GM12878 (cell line): ENCODE data around the gene STON2. TPM values are rescaled to one million over a fixed set of nuclear protein-coding genes. Genes with fewer than 3 reads are reported as not detected.

ENCODE experiments used
- ATAC-seq: fragments of 200-7000 bp; cut with Tn5 transposase; 3 replicates; pipeline ENCODE4 v1.9.1; 2020; ENCODE audit warnings: mild to moderate bottlenecking, moderate library complexity
- BruUV-seq: library from RNA; stranded (reverse); fragments of 400-500 nt; replicated peaks from 2 replicates; lab custom pipeline; 2021; lab: Mats Ljungman, UMichigan
- CTCF ChIA-PET: fragments of 300-600 bp; sonication (Branson Sonifier 250); formaldehyde crosslinking; extraction: SDS; loops from one replicate; lab custom pipeline; 2021; ENCODE audit warnings: inconsistent platforms; lab: Yijun Ruan, JAX
- POLR2A ChIA-PET: fragments of 350-600 bp; formaldehyde crosslinking; extraction: SDS; loops from one replicate; lab custom pipeline; 2021; ENCODE audit warnings: inconsistent platforms; lab: Charles Lee
- RAD21 ChIA-PET: fragments of 300-600 bp; sonication (Branson Sonifier 250); formaldehyde crosslinking; loops from one replicate; lab custom pipeline; 2023; ENCODE audit warnings: antibody characterized with exemption; ENCODE audit not compliant: unreplicated experiment; lab: Charles Lee
- SMC1A ChIA-PET: fragments of 300-600 bp; sonication (Branson Sonifier 250); formaldehyde crosslinking; loops from one replicate; lab custom pipeline; 2023; ENCODE audit not compliant: unreplicated experiment, uncharacterized antibody; lab: Charles Lee
- DNase-seq: peaks from one replicate; pipeline ENCODE4 v3.0.0-alpha.2; 2011; ENCODE audit warnings: low read depth, low spot score
- FAIRE-seq: peaks from 3 replicates; lab custom pipeline; 2011; peaks lifted over from hg19 to GRCh38; lab: Jason Lieb, UNC
- H2AFZ ChIP-seq: 2 replicates; pipeline ENCODE4 v1.6.0; 2011; ENCODE audit warnings: low read depth, low read length, control low read depth; ENCODE audit not compliant: control insufficient read depth
- H3K27ac ChIP-seq: 2 replicates; pipeline ENCODE4 v1.5.1; 2011; ENCODE audit warnings: control low read depth; ENCODE audit not compliant: control insufficient read depth, insufficient read depth
- H3K27me3 ChIP-seq, 2 experiments: replicated peaks in 1 of 2; 2 replicates each; pipeline versions ENCODE4 v1.6.0 to v1.6.1; 2011; ENCODE audit warnings: low read length in 1 of 2; ENCODE audit not compliant: control insufficient read depth in 2 of 2, insufficient read depth in 2 of 2
- H3K36me3 ChIP-seq, 2 experiments: 2 replicates each; pipeline ENCODE4 v1.5.1; 2011; ENCODE audit warnings: low read length in 1 of 2; ENCODE audit not compliant: control insufficient read depth in 2 of 2, insufficient read depth in 2 of 2
- H3K4me1 ChIP-seq: 2 replicates; pipeline ENCODE4 v1.6.1; 2011; ENCODE audit warnings: mild to moderate bottlenecking, low read length, moderate library complexity, mixed read lengths; ENCODE audit not compliant: control insufficient read depth, insufficient read depth
- H3K4me2 ChIP-seq: 2 replicates; pipeline ENCODE4 v1.6.0; 2011; ENCODE audit warnings: control low read depth; ENCODE audit not compliant: control insufficient read depth, insufficient read depth
- H3K4me3 ChIP-seq: fragments of 200-600 bp; sonication (generic); 2 replicates; pipeline ENCODE4 v1.5.1; 2016
- H3K79me2 ChIP-seq: 2 replicates; pipeline ENCODE4 v1.6.0; 2011; ENCODE audit warnings: low read length; ENCODE audit not compliant: control insufficient read depth, insufficient read depth
- H3K9ac ChIP-seq: 2 replicates; pipeline ENCODE4 v1.8.0; 2011; ENCODE audit warnings: low read length, control low read depth, mixed read lengths; ENCODE audit not compliant: control insufficient read depth, insufficient read depth
- H3K9me3 ChIP-seq: replicated peaks from 3 replicates; pipeline ENCODE4 v1.5.1; 2011; ENCODE audit warnings: mild to moderate bottlenecking, low read length; ENCODE audit not compliant: control insufficient read depth, insufficient read depth
- H4K20me1 ChIP-seq: 2 replicates; pipeline ENCODE4 v1.6.0; 2011; ENCODE audit not compliant: control insufficient read depth, insufficient read depth
- CHD1 ChIP-seq: IDR thresholded peaks from 2 replicates; pipeline ENCODE4 v1.6.1; 2012; ENCODE audit warnings: low read depth, low read length, improper control_type of control experiment
- GATAD2B ChIP-seq: fragments of 450-650 bp; conservative IDR thresholded peaks from 2 replicates; pipeline ENCODE4 v1.6.1; 2017; ENCODE audit warnings: low read depth, mild to moderate bottlenecking, moderate library complexity
- NBN ChIP-seq: fragments of 450-650 bp; IDR thresholded peaks from 2 replicates; pipeline ENCODE4 v1.6.1; 2016
- RUNX3 ChIP-seq: IDR thresholded peaks from 2 replicates; pipeline ENCODE4 v1.6.1; 2012; ENCODE audit warnings: low read length, inconsistent platforms
- SIN3A ChIP-seq: IDR thresholded peaks from 2 replicates; pipeline ENCODE4 v1.6.1; 2012; ENCODE audit warnings: low read depth, low read length, improper control_type of control experiment
- STAT1 ChIP-seq: fragments of 450-650 bp; conservative IDR thresholded peaks from 2 replicates; pipeline ENCODE4 v1.6.1; 2014; ENCODE audit warnings: antibody characterized with exemption, mild to moderate bottlenecking
- ZZZ3 ChIP-seq: IDR thresholded peaks from 2 replicates; pipeline ENCODE4 v1.6.1; 2011; ENCODE audit warnings: low read depth; ENCODE audit not compliant: control insufficient read depth, insufficient read length
- WGBS: methylation state at CpG from one replicate; pipeline ENCODE4 v1.1.6; 2016; ENCODE audit warnings: low lambda C conversion rate; ENCODE audit not compliant: insufficient replicate concordance, insufficient coverage; ENCODE audit errors: missing lambda C conversion rate; 5-methylcytosine and 5-hydroxymethylcytosine counted together
- in situ Hi-C: fragments of 300-500 bp; cut with MboI; formaldehyde crosslinking; loops from 9 replicates; pipeline ENCODE4 v1.14.3; 2018; ENCODE audit warnings: mixed read lengths
- intact Hi-C: fragments of 100-400 bp; cut with micrococcal nuclease; formaldehyde crosslinking; loops from one replicate; pipeline ENCODE4 v1.14.2; 2022; ENCODE audit not compliant: unreplicated experiment
- polyA plus RNA-seq, 11 experiments: library from polyadenylated mRNA; depleted of rRNA in 4 of 11; unstranded in 6 of 11; stranded (reverse) in 5 of 11; fragments of >200 nt; fragmentation: Nextera tagmentation in 4 of 11; fragmentation: Illumina TruSeq in 1 of 11; extraction: Ambion mirVana in 4 of 11; extraction: Trizol in 1 of 11; gene quantifications; 1 replicate in 1 of 11; 2 replicates in 10 of 11; pipeline versions ENCODE4 v1.2.1 to v1.2.3, GENCODE V29; 2011 to 2016; ENCODE audit warnings: inconsistent platforms in 2 of 11, missing spikeins in 2 of 11, low read depth in 1 of 11
- total RNA-seq, 4 experiments: library from RNA; depleted of rRNA in 3 of 4; stranded (reverse); fragments of >200 nt in 3 of 4; fragmentation: Illumina TruSeq in 1 of 4; extraction: Trizol in 1 of 4; gene quantifications; 2 replicates each; pipeline versions ENCODE4 v1.2.1 to v1.2.3, GENCODE V29; 2013 to 2021
- TF ChIP-seq, protein P1 (sequence below), 3 experiments: IDR thresholded peaks in 2 of 3; conservative IDR thresholded peaks in 1 of 3; 2 replicates each; pipeline ENCODE4 v1.5.1; 2011; ENCODE audit warnings: low read depth in 3 of 3, low read length in 3 of 3, mild to moderate bottlenecking in 3 of 3, control low read depth in 2 of 3, moderate library complexity in 2 of 3, inconsistent platforms in 1 of 3, mixed read lengths in 1 of 3; ENCODE audit not compliant: control insufficient read depth in 2 of 3, insufficient read depth in 1 of 3; ENCODE audit errors: extremely low read depth in 1 of 3
- TF ChIP-seq, protein P2 (sequence below): fragments of 450-650 bp; IDR thresholded peaks from 2 replicates; pipeline ENCODE4 v1.6.1; 2017; ENCODE audit warnings: borderline replicate concordance

Gene STON2
- total and polyA plus RNA-seq, 10 of the 15 experiments (the other 5 are each of a cell fraction or from before 2014, with no cell fraction given), result 0.03 to 0.13 (median 0.03) TPM; not detected in 7

DNA sequence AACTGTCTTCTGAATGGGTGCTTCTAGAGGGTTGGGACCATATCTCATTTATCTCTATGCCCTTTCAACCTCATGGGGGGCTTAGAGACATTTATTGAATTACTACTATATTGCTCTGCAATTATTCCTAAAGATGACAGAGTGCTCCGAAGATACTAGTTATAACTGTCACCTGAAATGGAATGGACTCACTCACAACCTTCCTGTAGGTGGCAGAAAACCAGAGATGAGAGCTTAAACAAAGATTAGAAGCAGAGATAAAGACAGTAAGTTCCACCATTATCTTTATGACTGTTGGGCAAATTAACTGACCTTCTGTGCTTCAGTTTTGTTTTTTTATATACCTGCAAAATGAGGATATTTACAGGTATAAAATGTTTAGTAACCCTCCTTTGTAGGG, 147.8 kb downstream of the STON2 start:
- Histone ChIP-seq H3K9ac (no peak overlapping the region), H2AFZ (no peak overlapping the region), H3K27ac (no peak overlapping the region), H3K27me3 (no peaks in the 10 kb centered on the region; a peak in 1 of 4 replicates), H3K9me3 (no peaks in the 10 kb centered on the region), H3K4me2 (no peak overlapping the region), H3K36me3 (no peaks in the 10 kb centered on the region), H3K4me3 (no peak overlapping the region), H3K4me1 (no peaks in the 10 kb centered on the region), H4K20me1 (no peaks in the 10 kb centered on the region), H3K79me2 (no peaks in the 10 kb centered on the region)
- ChIA-PET SMC1A (interaction anchor here (0.6 to 2.3 kb wide), 3 partner anchors 17 to 349 kb away, joined by 3 to 4 read pairs (median 3); no protein-coding TSS in a partner anchor), CTCF (no interaction called here), RAD21 (no interaction called here), POLR2A (no interaction called here)
- no peak for FAIRE-seq
- WGBS, result 0% methylated on average over 1 of the region's 1 CpG
- no peak for DNase-seq
- TF ChIP-seq ZZZ3, result no peak
- TF ChIP-seq, protein P1, sequence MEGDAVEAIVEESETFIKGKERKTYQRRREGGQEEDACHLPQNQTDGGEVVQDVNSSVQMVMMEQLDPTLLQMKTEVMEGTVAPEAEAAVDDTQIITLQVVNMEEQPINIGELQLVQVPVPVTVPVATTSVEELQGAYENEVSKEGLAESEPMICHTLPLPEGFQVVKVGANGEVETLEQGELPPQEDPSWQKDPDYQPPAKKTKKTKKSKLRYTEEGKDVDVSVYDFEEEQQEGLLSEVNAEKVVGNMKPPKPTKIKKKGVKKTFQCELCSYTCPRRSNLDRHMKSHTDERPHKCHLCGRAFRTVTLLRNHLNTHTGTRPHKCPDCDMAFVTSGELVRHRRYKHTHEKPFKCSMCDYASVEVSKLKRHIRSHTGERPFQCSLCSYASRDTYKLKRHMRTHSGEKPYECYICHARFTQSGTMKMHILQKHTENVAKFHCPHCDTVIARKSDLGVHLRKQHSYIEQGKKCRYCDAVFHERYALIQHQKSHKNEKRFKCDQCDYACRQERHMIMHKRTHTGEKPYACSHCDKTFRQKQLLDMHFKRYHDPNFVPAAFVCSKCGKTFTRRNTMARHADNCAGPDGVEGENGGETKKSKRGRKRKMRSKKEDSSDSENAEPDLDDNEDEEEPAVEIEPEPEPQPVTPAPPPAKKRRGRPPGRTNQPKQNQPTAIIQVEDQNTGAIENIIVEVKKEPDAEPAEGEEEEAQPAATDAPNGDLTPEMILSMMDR (IDR thresholded peaks at IDR 0.05 in 2 of 3, conservative IDR thresholded peaks at IDR 0.05 in 1 of 3; ENCODE audit: control insufficient read depth in 2 of 3, extremely low read depth in 1 of 3, insufficient read depth in 1 of 3, low read depth in 3 of 3, low read length in 3 of 3), result peak in 1 of 3 experiments; percentile 13; a peak in 1 of 6 replicates
- intact Hi-C loops, result no loop called here
- BruUV-seq, result no TSS peak
- ATAC-seq, result peak; percentile 41; the same call in 1 of the 3 replicates
- in situ Hi-C loops, result no loop called here

DNA sequence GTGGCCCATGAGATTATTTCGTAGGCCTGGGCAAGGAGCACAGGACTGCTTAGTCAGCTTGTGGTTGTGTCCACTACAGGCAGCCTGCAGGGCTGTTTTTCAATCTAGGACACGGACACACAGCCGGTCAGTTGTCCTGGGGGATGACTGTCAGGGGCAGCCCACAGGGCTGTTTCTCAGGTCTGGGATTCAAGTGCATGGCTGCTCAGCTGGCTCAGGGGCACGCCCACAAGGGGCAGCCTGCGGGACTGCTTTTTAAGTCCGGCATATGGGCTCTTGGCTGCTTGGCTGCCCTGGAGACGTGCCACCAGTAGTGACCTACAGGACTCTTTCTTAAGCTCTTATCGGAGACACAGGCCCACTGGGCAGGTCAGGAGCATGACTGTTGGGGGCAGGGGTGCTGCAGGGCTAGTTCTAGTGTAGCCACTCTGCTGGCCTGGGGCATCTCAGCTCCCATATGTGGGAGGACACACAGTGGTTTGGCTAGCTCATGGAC, 152.8 kb downstream of the STON2 start:
- no peaks in the 10 kb centered on the region; a peak in 1 of 4 replicates for H3K27me3 ChIP-seq
- ATAC-seq, result no peak
- no peak for DNase-seq
- H3K9ac ChIP-seq, result no peak overlapping the region
- H4K20me1 ChIP-seq, result no peaks in the 10 kb centered on the region
- H3K4me2 ChIP-seq, result no peak overlapping the region
- no peaks in the 10 kb centered on the region for H3K79me2 ChIP-seq
- ChIA-PET RAD21 (no interaction called here), POLR2A (interaction anchor here (0.7 to 1.1 kb wide), 2 partner anchors 24 to 28 kb away, joined by 3 to 5 read pairs; no protein-coding TSS in a partner anchor), CTCF (no interaction called here), SMC1A (no interaction called here)
- no peak overlapping the region for H2AFZ ChIP-seq
- H3K9me3 ChIP-seq, result no peaks in the 10 kb centered on the region; the same call in 2 of the 3 replicates
- no TSS peak for BruUV-seq
- no peak for FAIRE-seq
- H3K27ac ChIP-seq, result no peak overlapping the region
- WGBS, result 27% methylated on average over 8 of the region's 8 CpGs
- no peak overlapping the region for H3K4me3 ChIP-seq
- in situ Hi-C loops (no loop called here), intact Hi-C loops (no loop called here)
- no peak for TF ChIP-seq NBN
- TF ChIP-seq STAT1, result no peak
- TF ChIP-seq RUNX3, result no peak
- TF ChIP-seq CHD1, result no peak
- TF ChIP-seq, protein P2, sequence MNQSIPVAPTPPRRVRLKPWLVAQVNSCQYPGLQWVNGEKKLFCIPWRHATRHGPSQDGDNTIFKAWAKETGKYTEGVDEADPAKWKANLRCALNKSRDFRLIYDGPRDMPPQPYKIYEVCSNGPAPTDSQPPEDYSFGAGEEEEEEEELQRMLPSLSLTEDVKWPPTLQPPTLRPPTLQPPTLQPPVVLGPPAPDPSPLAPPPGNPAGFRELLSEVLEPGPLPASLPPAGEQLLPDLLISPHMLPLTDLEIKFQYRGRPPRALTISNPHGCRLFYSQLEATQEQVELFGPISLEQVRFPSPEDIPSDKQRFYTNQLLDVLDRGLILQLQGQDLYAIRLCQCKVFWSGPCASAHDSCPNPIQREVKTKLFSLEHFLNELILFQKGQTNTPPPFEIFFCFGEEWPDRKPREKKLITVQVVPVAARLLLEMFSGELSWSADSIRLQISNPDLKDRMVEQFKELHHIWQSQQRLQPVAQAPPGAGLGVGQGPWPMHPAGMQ, result no peak
- TF ChIP-seq SIN3A, result no peak
- TF ChIP-seq GATAD2B, result no peak
- no peaks in the 10 kb centered on the region for H3K36me3 ChIP-seq
- H3K4me1 ChIP-seq, result no peaks in the 10 kb centered on the region
